Activated T-helper 17 cell treated with anti-CD3 and anti-CD28 coated beads, Interleukin-2, amount 50 U/mL, for 72 hours (primary cell): Measurements from ENCODE around the gene MFAP2. TPM values are rescaled to one million over a fixed set of nuclear protein-coding genes. Genes with fewer than 3 reads are reported as not detected.

Experiments used
- ATAC-seq: fragments of 150-1000 bp; cut with Tn5 transposase; replicated peaks from 2 replicates; pipeline ENCODE4 v1.10.0; 2021; ENCODE audit warnings: mild to moderate bottlenecking, moderate library complexity
- H3K27ac Mint-ChIP-seq: one replicate; pipeline ENCODE4 v1.8.0; 2022; ENCODE audit warnings: mixed read lengths
- H3K27me3 Mint-ChIP-seq: one replicate; pipeline ENCODE4 v1.8.0; 2022; ENCODE audit warnings: mixed read lengths
- H3K36me3 Mint-ChIP-seq: one replicate; pipeline ENCODE4 v1.8.0; 2022; ENCODE audit warnings: low read depth, mild to moderate bottlenecking, mixed read lengths
- H3K4me1 Mint-ChIP-seq: one replicate; pipeline ENCODE4 v1.8.0; 2022; ENCODE audit warnings: mixed read lengths
- H3K4me3 Mint-ChIP-seq: one replicate; pipeline ENCODE4 v1.8.0; 2022; ENCODE audit warnings: mild to moderate bottlenecking, mixed read lengths
- H3K9me3 Mint-ChIP-seq: one replicate; pipeline ENCODE4 v1.8.0; 2022; ENCODE audit warnings: mixed read lengths
- total RNA-seq, 2 donors: library from RNA; stranded (reverse); gene quantifications; one replicate each; pipeline ENCODE4 v1.2.3, GENCODE V29; 2022

MFAP2 gene
- total RNA-seq, 2 donors from 2014 or later: not detected

DNA sequence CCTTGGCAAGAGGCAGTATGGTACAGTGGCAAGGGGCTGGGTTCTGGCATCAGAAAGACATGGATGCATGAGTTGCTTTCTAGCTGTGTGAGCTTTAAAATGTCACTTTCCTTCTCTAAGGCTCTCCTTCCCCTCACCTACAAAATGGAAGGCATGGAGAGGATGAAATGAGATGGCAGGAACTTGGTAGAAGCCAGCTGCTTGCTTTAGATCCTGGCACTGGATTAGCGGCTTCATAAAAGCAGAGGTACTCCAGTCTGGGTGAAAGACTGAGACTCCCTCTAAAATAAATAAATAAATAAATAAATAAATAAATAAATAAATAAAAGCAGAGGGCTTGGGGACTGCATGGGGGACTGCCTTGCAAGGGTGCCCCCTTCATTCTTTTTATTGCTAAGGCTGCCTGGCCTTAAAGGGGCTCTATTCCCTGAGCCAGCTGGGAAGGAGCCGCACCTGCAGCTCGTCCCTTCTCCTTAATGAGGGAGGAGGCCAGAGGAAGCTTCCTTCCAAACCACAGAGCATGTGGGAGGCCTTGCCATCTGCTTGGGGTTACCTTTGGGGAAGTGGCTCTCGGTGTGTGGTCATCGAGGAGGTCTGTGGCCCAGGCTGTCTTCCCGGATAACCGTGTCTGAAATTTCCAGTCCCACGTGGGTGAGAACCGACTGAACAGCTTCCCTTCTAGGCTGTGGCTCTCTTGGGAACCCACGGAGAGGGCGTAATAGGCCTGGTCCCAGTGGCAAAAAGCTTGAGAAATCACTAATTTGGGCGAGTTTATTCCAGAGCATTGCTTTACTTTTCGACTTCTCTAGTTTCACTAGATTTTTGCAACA lies 33.3 kb upstream of the MFAP2 start:
- Mint-ChIP-seq H3K27me3 (no peaks in the 10 kb centered on the region), H3K9me3 (no peaks in the 10 kb centered on the region), H3K4me1 (peaks cover 5% of the 10 kb centered on the region), H3K27ac (no peak overlapping the region), H3K36me3 (peaks cover 20% of the 10 kb centered on the region), H3K4me3 (no peak overlapping the region)
- no peak for ATAC-seq

DNA sequence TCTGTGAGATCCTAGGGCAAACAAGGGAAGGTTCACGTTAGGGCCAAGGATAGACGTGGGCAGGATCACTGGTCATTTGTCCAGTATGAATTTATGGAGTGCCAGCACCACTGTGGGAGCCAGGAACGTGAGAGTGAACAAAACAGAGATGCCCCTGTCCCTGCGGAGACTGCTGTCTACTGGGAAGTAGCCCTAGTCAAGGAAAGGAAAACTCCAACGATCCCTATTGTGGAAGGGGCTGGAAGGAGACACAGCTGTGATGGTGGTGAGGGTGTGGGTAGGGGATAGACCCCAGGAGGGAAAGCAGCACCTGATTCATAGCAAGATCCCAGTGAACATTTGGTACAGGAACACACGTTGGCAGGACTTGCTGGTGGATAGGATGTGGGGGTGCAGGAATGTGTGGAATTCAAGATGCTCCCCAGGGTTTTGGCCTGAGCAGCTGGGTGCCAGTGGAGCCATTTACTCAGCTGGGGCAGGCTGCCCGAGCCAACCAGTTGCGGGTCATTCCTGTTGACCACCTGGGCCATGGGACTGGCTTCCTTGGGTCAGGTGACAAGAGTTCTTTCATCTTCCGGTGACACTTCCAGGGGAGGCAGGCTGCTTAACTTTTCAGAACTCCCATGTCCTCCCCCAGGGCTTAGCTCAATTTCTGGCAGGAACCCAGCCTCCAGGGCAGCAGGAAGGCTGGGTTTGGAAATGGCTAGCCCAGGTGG lies 32.5 kb upstream of the MFAP2 start:
- no peaks in the 10 kb centered on the region for H3K9me3 Mint-ChIP-seq
- peaks cover 5% of the 10 kb centered on the region for H3K4me1 Mint-ChIP-seq
- peak overlapping the region; percentile 79 for H3K4me3 Mint-ChIP-seq
- H3K27me3 Mint-ChIP-seq: no peaks in the 10 kb centered on the region
- peak overlapping the region; percentile 34 for H3K27ac Mint-ChIP-seq
- H3K36me3 Mint-ChIP-seq: peaks cover 13% of the 10 kb centered on the region
- no peak for ATAC-seq

DNA sequence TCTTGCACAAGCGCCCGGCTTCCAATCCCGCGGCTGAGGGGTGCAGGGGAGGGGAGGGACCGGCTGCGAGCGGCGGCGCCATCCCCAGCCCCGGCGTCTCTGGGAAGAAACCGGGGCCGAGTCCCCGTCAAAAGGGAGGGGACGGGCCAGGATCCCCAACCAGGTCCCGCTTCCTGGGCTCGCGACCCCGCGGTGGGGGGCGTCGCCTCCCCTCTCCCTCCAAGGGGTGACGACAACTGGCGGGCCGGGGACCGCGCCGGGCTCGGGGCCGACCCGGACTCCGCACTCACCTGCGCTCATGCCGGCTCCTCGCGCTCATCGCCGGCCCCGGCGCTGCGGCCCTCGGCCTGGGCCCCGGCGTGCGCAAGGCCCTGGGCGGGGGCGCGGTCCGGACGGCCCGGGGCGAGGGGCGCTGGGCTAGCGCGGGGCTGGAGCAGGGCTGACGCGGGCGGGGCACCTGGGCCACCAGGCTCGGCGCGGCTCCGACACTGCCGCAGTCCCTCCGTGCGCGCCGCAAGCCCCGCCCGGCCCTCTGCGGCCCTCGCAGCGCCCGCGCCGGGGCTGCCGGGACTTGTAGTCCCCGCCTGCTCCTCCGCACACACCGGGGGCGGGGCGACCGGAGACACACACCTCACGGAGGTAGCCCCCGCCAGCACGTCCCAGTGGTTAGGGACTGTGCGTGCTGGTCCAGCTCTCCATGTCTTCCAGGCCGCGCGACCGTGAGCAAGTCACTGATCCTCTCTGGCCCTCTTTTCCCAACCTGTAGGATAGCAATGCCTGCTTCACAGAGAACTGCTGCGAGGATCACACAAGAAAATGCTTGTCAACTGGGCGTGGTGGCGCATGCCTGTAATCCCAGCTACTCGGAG lies 31.3 kb upstream of the MFAP2 start, which contains the start of gene ATP13A2:
Gene ATP13A2 (minus strand): TSS at position 490 of the 869 bp plus-strand sequence. CDS start 190 bp downstream, at position 300.
- H3K4me3 Mint-ChIP-seq: peak within 1 kb of the TSS; percentile 84
- H3K36me3 Mint-ChIP-seq: peaks cover 5% of the 10 kb centered on the region
- H3K4me1 Mint-ChIP-seq: peaks cover 5% of the 10 kb centered on the region
- no peaks in the 10 kb centered on the region for H3K27me3 Mint-ChIP-seq
- H3K27ac Mint-ChIP-seq: peak within 1 kb of the TSS; percentile 46
- H3K9me3 Mint-ChIP-seq: no peaks in the 10 kb centered on the region
- ATAC-seq: peak; percentile 99

DNA sequence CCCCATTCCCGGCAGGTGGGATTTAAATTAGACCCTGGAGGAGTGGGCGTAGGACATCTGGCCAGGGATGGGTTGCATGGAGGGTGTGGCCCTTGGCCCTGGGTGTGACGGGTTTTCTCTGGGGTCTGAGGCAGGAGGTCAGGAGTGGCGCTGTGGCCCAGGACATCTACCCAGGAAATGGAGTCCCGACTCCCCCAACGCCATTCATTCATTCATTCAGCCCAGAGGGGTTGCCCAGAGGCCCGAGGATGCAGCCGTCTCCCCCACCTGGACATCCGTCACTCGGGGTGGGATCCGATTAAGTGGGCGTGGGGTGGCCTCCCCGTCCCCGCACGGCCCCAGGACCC lies 30.6 kb upstream of the MFAP2 start:
- peak overlapping the region; percentile 46 for H3K27ac Mint-ChIP-seq
- no peaks in the 10 kb centered on the region for H3K36me3 Mint-ChIP-seq
- no peaks in the 10 kb centered on the region for H3K27me3 Mint-ChIP-seq
- no peaks in the 10 kb centered on the region for H3K9me3 Mint-ChIP-seq
- peak overlapping the region; percentile 84 for H3K4me3 Mint-ChIP-seq
- peaks cover 5% of the 10 kb centered on the region for H3K4me1 Mint-ChIP-seq
- peak; percentile 1 for ATAC-seq

DNA sequence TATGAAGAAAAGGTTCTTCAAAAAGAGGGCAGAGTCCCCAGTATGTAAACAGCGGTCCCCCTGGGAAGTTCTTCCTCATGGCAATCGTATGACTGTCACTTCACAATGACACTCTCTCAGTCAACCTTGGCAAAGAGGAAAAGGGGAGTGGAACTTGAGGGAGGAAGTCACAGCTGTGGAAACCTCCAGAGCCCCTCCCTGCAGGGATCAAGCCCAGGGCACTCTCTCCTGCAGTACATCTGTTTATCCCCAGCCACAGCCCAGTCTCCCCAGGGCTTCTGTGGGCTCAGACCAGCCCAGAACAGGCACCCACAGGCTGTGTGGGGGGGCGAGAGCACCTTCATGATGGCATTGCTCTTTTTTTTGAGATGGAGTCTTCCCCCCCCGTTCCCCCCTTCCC lies 29.3 kb upstream of the MFAP2 start:
- Mint-ChIP-seq H3K9me3 (no peaks in the 10 kb centered on the region), H3K36me3 (no peaks in the 10 kb centered on the region), H3K4me1 (peaks cover 5% of the 10 kb centered on the region), H3K27me3 (no peaks in the 10 kb centered on the region), H3K27ac (no peak overlapping the region), H3K4me3 (peak overlapping the region; percentile 84)
- ATAC-seq: no peak

DNA sequence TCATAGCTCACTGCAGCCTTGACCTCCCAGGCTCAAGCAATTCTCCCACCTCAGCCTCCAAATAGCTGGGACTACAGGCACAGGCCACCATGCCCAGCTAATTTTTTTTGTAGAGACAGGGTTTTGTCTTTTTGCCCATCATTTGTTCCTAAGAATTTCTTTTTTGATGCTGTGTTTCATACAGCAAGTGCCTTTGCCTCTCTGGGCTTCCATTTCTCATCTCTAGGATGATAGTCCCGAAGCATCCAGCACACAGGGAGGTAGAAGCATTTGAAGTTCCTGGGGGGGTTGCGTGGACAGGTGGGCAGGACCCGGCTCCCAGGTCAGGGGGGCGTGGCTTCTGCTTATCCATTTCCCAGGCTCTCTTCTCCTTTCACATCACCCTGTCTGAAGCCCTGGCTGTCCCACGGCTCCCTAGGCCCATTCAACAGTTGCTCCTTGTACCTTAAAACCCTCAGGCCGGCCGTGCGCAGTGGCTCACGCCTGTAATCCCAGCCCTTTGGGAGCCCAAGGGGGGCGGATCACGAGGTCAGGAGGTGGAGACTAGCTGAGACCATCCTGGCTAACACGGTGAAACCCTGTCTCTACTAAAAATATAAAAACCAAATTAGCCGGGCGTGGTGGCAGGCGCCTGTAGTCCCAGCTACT lies 27.9 kb upstream of the MFAP2 start:
- Mint-ChIP-seq H3K9me3 (no peaks in the 10 kb centered on the region), H3K27me3 (no peaks in the 10 kb centered on the region), H3K36me3 (peaks cover 13% of the 10 kb centered on the region), H3K27ac (no peak overlapping the region), H3K4me3 (no peak overlapping the region), H3K4me1 (peaks cover 5% of the 10 kb centered on the region)
- no peak for ATAC-seq

DNA sequence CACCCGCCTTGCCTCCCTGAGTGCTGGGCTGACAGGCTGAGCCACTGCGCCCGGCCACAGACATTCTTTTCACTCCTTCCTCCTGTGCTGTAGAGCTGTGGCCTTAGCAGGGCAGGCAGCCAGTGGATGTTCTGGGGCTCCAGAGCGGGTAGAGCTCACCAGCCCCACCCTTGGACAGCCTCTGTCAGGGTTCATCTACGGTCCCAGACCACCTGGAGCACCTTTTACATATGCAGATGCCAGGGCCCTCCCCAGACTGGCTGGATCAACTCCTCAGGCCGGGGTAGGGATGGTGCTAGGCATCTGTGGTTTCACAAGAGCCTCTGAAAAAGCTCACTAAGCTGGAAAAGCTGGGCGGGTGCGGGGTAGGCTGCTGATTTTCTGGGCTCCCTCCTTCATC lies 26.7 kb upstream of the MFAP2 start:
- Mint-ChIP-seq H3K27me3 (no peaks in the 10 kb centered on the region), H3K9me3 (no peaks in the 10 kb centered on the region), H3K36me3 (peaks cover 24% of the 10 kb centered on the region), H3K27ac (no peak overlapping the region), H3K4me1 (peaks cover 5% of the 10 kb centered on the region), H3K4me3 (no peak overlapping the region)
- no peak for ATAC-seq

DNA sequence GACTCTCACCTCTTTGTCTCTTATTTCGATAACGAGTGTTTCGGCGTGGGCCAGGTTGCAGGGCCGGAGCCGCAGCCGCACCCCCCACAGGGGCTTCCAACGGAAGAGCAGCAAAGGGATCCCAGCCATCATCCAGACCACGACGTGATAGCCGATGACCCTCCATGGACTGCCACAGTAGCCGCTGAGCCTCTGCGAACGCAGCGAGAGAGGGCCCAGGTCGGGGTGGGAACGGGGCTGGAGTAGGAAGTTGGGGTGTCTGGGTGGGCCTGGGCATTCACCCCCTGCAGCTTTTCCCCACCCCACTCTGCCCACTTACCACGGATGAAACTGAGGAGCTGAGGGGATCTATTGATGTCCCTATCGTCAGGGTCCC lies 24.9 kb upstream of the MFAP2 start:
- Mint-ChIP-seq H3K9me3 (no peaks in the 10 kb centered on the region), H3K27ac (no peak overlapping the region), H3K36me3 (peaks cover 40% of the 10 kb centered on the region), H3K4me1 (peaks cover 3% of the 10 kb centered on the region), H3K4me3 (no peak overlapping the region), H3K27me3 (no peaks in the 10 kb centered on the region)
- no peak for ATAC-seq

DNA sequence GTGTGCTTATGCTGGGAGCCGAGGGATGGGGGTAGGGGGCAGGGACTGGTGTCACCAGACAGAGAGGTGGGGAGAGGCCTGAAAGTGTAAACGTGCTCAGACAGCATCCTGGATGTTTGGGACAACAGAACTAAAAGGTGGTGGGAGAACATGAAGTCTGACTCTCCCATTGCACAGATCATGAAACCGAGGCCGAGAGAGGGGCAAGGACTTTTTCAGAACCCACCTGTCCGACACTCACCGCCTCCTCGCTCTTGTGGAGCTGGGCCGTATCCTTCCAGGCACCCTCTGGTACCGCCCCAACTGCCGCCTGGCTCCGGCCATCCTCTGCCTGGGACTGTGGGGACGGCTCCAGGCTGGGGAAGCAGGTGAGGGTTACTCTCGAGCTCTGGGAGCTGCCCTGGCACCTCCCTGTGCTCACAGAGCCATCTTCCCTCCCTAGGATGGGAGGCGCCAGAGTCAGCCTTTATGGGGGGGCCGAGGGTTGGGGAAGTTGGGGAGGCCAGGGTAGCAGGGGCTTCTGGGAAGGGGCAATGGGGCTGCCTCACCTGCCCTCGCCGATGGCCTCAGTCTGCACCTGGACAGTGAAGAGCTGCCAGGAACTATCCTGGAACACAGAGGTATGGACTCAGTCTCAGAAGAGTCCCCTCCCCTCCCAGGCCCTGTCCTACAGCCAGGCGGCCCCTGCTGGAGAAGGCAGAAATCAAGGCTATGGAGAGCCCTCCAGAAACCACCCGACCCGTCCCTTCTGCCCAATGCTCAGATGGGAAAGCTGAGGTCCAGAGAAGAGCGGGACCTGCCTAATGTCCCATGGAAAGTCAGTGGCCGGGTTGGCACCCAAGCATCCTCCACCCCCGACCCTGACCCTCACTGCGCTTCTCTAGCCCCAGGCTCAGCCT lies 24.3 kb upstream of the MFAP2 start:
- peaks cover 42% of the 10 kb centered on the region for H3K36me3 Mint-ChIP-seq
- no peaks in the 10 kb centered on the region for H3K27me3 Mint-ChIP-seq
- no peak overlapping the region for H3K27ac Mint-ChIP-seq

DNA sequence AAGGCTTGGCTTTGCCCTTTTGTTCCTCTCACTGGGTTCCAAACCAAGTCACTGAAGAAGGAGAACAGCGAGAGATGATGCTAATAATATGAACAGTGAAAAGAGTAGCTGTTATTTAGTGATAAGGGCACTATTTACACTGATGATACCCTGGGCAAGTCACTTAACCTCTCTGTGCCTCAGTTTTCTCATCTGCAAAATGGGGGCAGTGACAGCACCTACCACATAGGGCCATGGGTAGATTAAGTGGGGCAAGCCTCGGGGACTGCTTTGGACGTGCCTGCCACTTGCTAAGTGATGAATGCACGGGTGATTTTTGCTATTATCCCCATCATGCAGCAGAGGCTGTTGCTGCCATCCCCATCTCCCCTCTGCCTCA lies 22.1 kb upstream of the MFAP2 start:
- ATAC-seq: no peak
- Mint-ChIP-seq H3K4me3 (no peak overlapping the region), H3K4me1 (no peaks in the 10 kb centered on the region), H3K27me3 (no peaks in the 10 kb centered on the region), H3K36me3 (peaks cover 62% of the 10 kb centered on the region), H3K27ac (no peak overlapping the region), H3K9me3 (no peaks in the 10 kb centered on the region)

More for the DNA sequence above, 24.3 kb upstream of the MFAP2 start:
- ATAC-seq: no peak
- Mint-ChIP-seq H3K9me3 (no peaks in the 10 kb centered on the region), H3K4me1 (no peaks in the 10 kb centered on the region), H3K4me3 (no peak overlapping the region)

DNA sequence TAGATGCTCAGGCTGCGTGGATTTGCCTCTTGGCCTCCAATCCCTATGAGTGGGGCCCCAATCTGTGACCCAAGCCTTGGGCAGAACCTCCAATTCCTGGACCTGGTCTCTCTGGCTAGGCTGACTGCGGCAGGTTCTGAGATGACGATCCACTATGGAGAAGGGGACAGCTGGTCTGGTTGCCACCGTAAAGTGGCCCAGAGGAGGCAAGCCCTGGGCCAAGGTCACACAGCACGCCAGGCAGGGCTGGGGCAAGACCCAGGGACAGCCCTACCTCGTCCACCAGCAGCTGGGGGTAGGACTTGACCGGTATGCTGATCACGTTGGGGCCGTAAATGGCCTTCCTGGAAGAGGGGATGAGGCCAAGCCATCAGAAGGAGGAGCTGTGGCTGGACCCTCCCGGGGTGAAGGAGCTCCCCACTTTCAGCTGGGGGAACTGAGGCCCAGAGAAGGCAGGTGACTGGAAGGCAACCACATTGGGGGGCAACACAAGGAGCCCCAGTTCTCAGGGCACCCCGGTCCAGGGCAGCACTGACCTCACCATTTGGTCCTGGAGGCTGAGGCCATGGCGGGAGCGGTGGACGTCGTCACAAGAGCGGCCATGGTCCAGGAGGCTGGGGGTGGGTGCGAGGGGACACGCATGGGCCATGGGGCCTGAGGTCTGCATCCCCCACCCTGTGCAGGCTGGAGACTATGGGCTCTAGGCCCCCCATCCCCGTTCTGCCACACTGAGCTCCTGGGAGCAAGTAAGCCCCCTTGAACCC lies 21.5 kb upstream of the MFAP2 start:
- Mint-ChIP-seq H3K4me3 (no peak overlapping the region), H3K27me3 (no peaks in the 10 kb centered on the region), H3K4me1 (no peaks in the 10 kb centered on the region), H3K27ac (no peak overlapping the region), H3K36me3 (peaks cover 62% of the 10 kb centered on the region), H3K9me3 (no peaks in the 10 kb centered on the region)
- ATAC-seq: no peak

DNA sequence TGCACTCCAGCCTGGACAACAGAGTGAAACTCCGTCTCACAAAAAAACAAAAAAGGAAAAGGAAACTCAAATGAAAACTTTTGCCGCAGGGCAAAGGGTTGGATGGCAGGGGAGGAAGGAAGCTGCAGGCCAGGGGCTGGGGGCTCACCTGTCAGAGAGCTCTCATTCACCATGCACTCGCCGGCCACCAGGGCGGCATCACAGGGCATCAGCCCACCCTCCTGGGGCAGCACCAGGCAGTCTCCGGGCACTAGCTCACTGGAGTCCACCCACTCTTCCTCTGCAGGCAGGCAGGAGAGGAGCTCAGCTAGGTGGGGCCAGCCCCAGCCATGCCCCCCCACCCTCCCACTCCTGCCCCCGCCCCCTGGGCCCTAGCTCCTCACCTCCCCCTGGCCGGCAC lies 19.4 kb upstream of the MFAP2 start:
- Mint-ChIP-seq H3K27me3 (no peaks in the 10 kb centered on the region), H3K4me3 (no peak overlapping the region), H3K27ac (no peak overlapping the region)

DNA sequence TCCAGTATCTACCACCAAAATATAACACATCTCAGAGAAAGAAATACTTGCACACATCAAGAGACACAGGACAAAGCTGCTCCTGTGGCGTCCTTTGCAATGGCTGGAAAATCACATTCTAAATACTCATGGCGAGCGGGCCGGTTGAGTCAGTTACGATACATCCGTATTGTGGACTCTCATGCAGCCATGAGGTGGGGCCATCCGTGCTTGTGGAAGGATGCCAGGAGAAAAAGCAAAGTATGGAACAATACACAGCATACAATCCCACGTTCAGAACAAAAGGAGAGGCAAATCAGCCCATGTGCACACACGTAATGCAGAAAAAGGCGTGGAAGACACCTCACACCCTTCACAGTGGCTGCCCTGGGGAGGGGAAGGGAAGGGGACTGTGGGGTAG lies 18.2 kb upstream of the MFAP2 start:
- H3K9me3 Mint-ChIP-seq: no peaks in the 10 kb centered on the region
- peaks cover 70% of the 10 kb centered on the region for H3K36me3 Mint-ChIP-seq
- no peaks in the 10 kb centered on the region for H3K4me1 Mint-ChIP-seq
- ATAC-seq: no peak
- H3K27me3 Mint-ChIP-seq: no peaks in the 10 kb centered on the region
- no peak overlapping the region for H3K4me3 Mint-ChIP-seq
- H3K27ac Mint-ChIP-seq: no peak overlapping the region

More for the DNA sequence above, 19.4 kb upstream of the MFAP2 start:
- peaks cover 74% of the 10 kb centered on the region for H3K36me3 Mint-ChIP-seq
- ATAC-seq: no peak
- no peaks in the 10 kb centered on the region for H3K4me1 Mint-ChIP-seq
- no peaks in the 10 kb centered on the region for H3K9me3 Mint-ChIP-seq
